GM18498 (cell line): ENCODE results near the gene ACACB.
A peak's percentile ranks its signal among the peaks of the same experiment; 100 is the strongest.

Source experiments
- ATAC-seq: cut with Tn5 transposase; IDR thresholded peaks from one replicate; pipeline ENCODE4 v1.9.1; 2021; ENCODE audit warnings: mild to moderate bottlenecking, moderate library complexity; ENCODE audit not compliant: unreplicated experiment

The ACACB gene

GRCh38 chr12:109115758-109116610 is at the start of gene ACACB:
ACACB (plus strand) TSS chr12:109116587; CDS start chr12:109139406, 22,819 bp downstream.
- ATAC-seq: no peak

GRCh38 chr12:109069307-109070271 is 46.8 kb upstream of the ACACB start:
- ATAC-seq: no peak

- no peak for ATAC-seq
Measured at GRCh38 chr12:109074866-109075265, 41.5 kb upstream of the ACACB start.

- ATAC-seq: no peak
Measured at GRCh38 chr12:109082751-109083150, 33.6 kb upstream of the ACACB start.

- ATAC-seq: no peak
Measured at GRCh38 chr12:109084425-109084824, 32.0 kb upstream of the ACACB start.

- no peak for ATAC-seq
Measured at GRCh38 chr12:109085590-109085989, 30.8 kb upstream of the ACACB start.

- ATAC-seq: no peak
Measured at GRCh38 chr12:109087250-109087649, 29.1 kb upstream of the ACACB start.

GRCh38 chr12:109088818-109089217 is 27.6 kb upstream of the ACACB start:
- ATAC-seq: no peak

- no peak for ATAC-seq
Measured at GRCh38 chr12:109089683-109090082, 26.7 kb upstream of the ACACB start.

GRCh38 chr12:109092497-109093021 is 23.8 kb upstream of the ACACB start:
- ATAC-seq: no peak

- peak; percentile 67 for ATAC-seq
Measured at GRCh38 chr12:109093022-109093918, 23.1 kb upstream of the ACACB start, which contains the start of gene ALKBH2. ALKBH2 (minus strand) TSS chr12:109093472; CDS start chr12:109092786, 686 bp downstream.

- no peak for ATAC-seq
Measured at GRCh38 chr12:109097140-109097434, 19.3 kb upstream of the ACACB start.

- peak; percentile 92 for ATAC-seq
Measured at GRCh38 chr12:109097435-109098182, 18.8 kb upstream of the ACACB start, which contains the start of gene UNG. UNG (plus strand) TSS chr12:109097597; CDS start chr12:109097680, 83 bp downstream.

- peak; percentile 31 for ATAC-seq
Measured at GRCh38 chr12:109098183-109098604, 18.2 kb upstream of the ACACB start.

GRCh38 chr12:109098651-109099050 is 17.7 kb upstream of the ACACB start:
- ATAC-seq: no peak

- no peak for ATAC-seq
Measured at GRCh38 chr12:109099431-109100020, 16.9 kb upstream of the ACACB start.

- ATAC-seq: no peak
Measured at GRCh38 chr12:109100741-109101140, 15.6 kb upstream of the ACACB start.

- no peak for ATAC-seq
Measured at GRCh38 chr12:109102491-109102890, 13.9 kb upstream of the ACACB start.

- ATAC-seq: no peak
Measured at GRCh38 chr12:109105176-109105575, 11.2 kb upstream of the ACACB start.
